NCI-H2081 (cell line): ENCODE results near the gene MIAT.
"Not testable (repeated sequence)": the region's sequence is repeated elsewhere in the genome, so short reads cannot be mapped to it uniquely, and the experiment has no call there.

ENCODE experiments used
- DNase-seq, 2 experiments: peaks; one replicate each; lab custom pipeline; 2025; lab: John Stamatoyannopoulos, UW

The MIAT gene

GRCh38 chr22:26700462-26700861 lies 43.1 kb downstream of the MIAT start:
- DNase-seq, result no peak

GRCh38 chr22:26700886-26701285 lies 43.5 kb downstream of the MIAT start:
- no peak for DNase-seq

GRCh38 chr22:26701323-26701722 lies 43.9 kb downstream of the MIAT start:
- no peak for DNase-seq

DNA sequence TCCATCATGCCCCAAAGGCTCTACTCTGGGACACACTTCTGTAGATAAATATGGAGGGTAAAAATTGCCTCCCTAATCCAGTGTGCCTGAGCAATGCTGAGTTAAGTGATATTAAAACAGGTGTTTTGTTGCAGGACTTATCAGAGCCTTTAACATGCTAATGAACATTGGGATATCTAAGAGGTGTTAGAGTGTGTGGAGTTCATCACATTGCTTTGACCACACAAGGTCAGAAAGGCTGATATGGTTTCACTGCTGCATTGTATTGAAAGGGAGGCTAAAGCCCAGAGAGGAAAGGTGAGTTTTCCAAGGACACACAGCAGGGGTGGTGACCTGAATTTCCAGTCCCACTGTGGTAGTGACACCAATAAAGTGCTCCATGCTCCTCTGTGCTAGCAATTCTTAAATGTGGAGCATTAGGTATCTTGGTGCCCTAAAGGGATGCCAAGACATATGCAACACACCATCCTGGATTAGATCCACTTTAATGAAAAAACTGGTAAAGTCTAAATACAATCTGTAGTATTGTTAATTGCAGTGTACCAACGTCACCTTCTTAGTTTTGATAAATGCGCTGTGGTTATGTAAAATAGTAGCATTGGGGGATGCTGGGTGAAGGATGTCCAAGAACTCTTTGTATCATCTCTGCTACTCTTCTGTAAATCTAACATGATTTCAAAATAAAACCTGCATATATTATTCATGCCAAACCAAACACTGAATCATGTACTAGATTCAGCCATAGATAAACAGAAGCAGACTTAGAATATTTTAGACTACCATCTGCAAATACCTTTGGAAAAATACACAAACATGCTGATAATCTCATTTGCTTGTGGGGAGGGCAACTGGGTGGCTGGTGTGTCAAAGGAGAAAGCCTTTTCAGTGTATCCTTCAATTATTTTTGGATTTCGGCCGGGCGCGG lies 45.8 kb downstream of the MIAT start:
- no peak for DNase-seq

- DNase-seq, result not testable (repeated sequence)
Measured at GRCh38 chr22:26705379-26705778, 48.0 kb downstream of the MIAT start.

DNA sequence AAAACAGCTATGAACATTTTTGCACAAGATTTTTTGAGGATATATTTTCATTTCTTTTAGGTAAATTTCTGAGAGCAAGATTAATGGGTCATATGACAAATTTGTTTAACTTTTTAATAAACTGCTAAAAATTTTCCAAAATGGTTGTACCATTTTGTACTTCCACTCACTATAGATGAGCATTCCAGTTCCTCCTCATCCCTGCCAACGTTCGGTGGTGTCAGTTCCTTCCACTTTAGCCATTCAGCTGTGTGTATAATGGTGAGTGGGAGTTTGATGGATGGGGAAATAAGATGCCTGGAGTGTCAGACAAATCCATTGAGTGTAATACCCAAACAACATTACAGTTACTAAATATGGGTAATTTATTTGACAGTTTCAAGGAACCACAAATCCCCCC lies 49.7 kb downstream of the MIAT start:
- no peak for DNase-seq

- no peak for DNase-seq
Measured at GRCh38 chr22:26707581-26707980, 50.2 kb downstream of the MIAT start.

- no peak for DNase-seq
Measured at GRCh38 chr22:26708256-26709009, 51.0 kb downstream of the MIAT start.

GRCh38 chr22:26709617-26710390 lies 52.4 kb downstream of the MIAT start:
- no peak for DNase-seq

GRCh38 chr22:26711205-26711963 lies 54.0 kb downstream of the MIAT start:
- DNase-seq, result no peak

DNA sequence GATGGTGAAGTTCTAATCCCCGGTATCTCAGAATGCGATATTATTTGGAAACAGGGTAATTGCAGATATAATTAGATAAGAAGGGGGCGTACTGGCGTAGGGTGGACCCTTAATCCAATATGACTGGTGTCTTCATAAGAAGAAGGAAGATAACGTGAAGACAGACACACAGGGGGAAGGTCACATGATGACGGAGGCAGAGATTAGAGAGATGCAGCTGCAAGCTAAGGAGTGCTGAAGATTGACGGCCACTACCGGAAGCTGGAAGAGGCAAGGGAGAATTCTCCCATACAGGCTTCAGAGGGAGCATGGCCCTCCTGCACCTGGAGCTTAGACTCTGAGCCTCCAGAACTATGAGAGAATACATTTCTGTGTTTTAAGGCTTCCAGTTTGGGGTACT lies 54.8 kb downstream of the MIAT start:
- no peak for DNase-seq

DNA sequence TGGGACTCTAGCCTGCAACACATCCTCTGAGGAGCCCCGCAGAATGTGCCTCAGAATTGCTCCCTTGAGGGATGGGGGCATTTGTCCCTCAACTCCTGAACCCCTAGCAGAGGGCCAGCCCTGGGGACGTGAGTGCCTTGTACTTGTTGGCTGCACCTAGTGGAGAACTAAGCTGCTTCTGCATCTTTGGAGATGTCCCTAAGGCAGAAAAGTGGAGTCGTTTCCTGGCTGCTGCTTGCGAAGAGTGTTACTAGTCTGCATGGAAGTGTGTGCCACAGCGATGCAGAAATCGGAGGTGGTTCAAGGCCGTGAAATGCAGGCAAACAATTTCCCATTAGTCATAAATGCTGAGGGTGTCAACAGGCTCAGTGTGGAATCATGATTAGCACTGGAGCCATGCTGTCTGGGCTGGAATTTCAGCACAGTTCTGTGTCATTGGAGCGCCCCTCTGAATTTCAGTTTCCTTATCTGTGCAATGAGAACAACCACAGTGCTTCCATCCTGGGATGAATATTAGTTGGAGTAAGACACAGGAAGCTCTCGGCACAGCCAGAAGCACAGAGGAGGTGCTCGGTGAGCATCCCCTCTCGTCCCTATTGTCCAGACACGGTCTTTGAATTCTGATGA lies 56.5 kb downstream of the MIAT start:
- DNase-seq, result no peak

GRCh38 chr22:26714971-26715370 lies 57.6 kb downstream of the MIAT start:
- no peak for DNase-seq

GRCh38 chr22:26715392-26715936 lies 58.1 kb downstream of the MIAT start:
- DNase-seq, result no peak

DNA sequence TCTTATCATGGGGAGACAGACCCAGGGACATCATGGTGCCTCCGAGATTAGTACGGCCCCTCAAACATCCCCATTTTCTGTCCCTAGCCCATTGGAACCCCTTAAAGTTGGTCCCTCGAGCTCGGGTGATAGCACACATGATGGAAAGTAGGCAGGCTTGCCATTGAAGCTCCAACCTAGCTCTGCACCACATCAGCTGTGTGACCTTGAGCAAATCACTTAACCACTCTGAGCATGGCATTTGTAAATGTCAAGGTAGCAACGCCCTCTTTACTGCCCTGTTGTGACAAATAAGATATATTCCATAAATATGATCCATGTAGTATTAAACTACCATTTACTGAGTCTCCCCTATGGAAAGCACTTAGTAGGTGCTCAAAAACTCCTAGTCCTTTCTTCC lies 61.1 kb downstream of the MIAT start:
- no peak for DNase-seq

DNA sequence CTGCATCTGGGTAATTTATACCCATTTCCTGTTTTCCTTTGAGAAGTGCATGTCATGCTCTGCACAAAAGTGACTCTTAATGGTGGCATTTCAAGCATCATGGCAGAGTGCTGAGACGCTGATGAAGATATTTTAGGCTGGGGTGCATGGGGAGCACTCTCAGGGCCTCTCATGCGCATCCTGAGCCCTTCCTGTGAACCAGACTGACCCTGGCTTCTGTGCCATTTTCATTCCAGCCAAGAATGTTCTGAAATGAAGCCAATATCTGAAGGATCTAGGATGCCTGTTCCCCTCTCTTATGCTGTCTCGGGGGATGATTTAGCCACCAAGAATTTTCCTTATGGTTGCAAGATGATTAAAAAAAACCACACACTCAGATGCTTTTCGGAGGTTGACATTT lies 61.5 kb downstream of the MIAT start:
- DNase-seq, result no peak

DNA sequence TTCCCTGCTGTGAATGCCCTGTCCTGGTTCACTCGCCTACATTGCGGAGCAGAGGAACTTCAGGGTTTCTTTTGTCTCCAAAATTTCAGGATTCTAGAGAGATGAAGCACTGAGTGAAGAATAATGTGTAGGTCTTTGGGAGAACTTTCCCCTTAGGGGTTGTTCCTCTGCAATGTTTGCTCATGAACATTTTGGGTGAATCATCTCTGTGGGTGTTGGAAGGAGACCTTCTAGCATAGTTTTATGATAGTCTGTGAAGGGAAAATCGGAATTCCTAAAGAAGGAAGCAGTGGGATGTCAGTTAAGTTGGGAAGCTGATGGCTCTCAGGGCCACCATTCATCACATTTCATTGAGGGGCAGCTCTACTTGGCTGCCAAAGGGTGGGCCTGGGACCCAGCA lies 64.8 kb downstream of the MIAT start:
- no peak for DNase-seq

DNA sequence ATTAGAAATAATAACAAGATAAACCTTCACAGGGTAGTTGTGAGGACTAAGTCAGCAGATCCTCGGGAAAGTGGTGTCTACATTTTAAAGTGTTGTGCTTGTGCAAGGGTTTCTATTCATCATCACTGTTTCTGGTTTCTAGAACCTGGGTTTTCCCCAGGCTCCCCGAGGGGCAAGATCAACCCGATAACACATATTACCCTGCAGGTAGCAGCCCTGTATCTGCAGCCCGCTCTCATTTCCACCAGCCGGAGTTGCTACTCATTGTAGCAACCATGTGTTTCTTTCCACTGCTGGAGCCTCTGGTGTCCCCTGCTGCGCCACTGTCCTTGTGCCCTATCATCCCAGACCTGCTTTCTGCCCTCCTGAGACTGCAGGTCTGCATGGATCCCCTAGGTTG lies 67.0 kb downstream of the MIAT start:
- no peak for DNase-seq

DNA sequence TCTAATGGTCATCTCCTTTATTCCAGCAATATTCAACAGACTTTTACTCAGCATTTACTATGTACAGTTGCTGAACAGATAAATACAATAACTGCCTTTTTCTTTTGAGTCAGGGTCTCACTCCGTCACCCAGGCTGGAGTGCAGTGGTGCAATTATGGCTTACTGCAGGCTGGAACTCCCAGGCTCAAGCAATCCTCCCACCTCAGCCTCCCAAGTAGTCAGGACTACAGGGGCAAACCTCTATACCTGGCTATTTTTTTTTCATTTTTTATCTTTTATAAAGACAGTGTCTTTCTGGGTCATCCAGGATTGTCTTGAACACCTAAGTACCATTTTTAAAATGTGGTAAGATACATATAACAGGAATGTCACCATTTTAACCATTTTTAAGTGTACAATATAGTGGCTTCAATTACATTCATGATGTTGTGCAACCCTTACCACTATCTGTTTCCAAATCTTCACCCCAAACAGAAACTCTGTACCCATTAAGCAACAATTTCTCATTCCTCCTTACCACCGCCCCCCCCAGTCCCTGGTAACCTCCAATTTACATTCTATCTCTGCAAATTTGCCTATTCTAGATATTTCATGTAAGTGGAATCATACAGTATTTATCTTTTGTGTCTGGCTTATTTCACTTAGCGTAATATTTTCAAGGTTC lies 67.8 kb downstream of the MIAT start:
- DNase-seq, result no peak
